IMR-90 (cell line): Measurements from ENCODE around the gene TP53TG5. TPM values are rescaled to one million over a fixed set of nuclear protein-coding genes. Genes with fewer than 3 reads are reported as not detected.

Experiments used
- ATAC-seq: fragments of 200-7000 bp; cut with Tn5 transposase; 2 replicates; pipeline ENCODE4 v1.9.1; 2020; ENCODE audit warnings: low read depth, mild to moderate bottlenecking, moderate library complexity
- BruUV-seq: library from RNA; stranded (reverse); fragments of 400-500 nt; replicated peaks from 2 replicates; lab custom pipeline; 2021; lab: Mats Ljungman, UMichigan
- CTCF ChIA-PET: fragments of 300-600 bp; formaldehyde crosslinking; extraction: SDS; loops from one replicate; lab custom pipeline; 2021; ENCODE audit warnings: antibody characterized with exemption; lab: Yijun Ruan, JAX
- POLR2A ChIA-PET: fragments of 300-600 bp; sonication (Branson Sonifier 250); formaldehyde crosslinking; loops from one replicate; lab custom pipeline; 2022; ENCODE audit warnings: antibody characterized with exemption; ENCODE audit not compliant: unreplicated experiment; lab: Charles Lee
- DNase-seq: peaks from one replicate; pipeline ENCODE4 v3.0.0; 2013
- H2AFZ ChIP-seq: replicated peaks from 2 replicates; pipeline ENCODE3; 2013; ENCODE audit warnings: low read length, mild to moderate bottlenecking; ENCODE audit not compliant: poor library complexity
- H2AK5ac ChIP-seq: 2 replicates; pipeline ENCODE4 v1.6.1; 2013; ENCODE audit warnings: low read depth, low read length, inconsistent platforms
- H2AK9ac ChIP-seq: replicated peaks from 2 replicates; pipeline ENCODE3; 2013; ENCODE audit warnings: mild to moderate bottlenecking, low read depth, low read length, moderate library complexity; ENCODE audit not compliant: poor library complexity
- H2BK120ac ChIP-seq: 2 replicates; pipeline ENCODE4 v1.6.1; 2013; ENCODE audit warnings: low read depth, low read length, inconsistent platforms
- H2BK15ac ChIP-seq: 3 replicates; pipeline ENCODE4 v1.6.1; 2013; ENCODE audit warnings: low read depth, low read length, inconsistent platforms
- H2BK20ac ChIP-seq: 2 replicates; pipeline ENCODE4 v1.6.1; 2013; ENCODE audit warnings: low read depth, mild to moderate bottlenecking, inconsistent platforms, low read length, moderate library complexity
- H2BK5ac ChIP-seq: 2 replicates; pipeline ENCODE4 v1.6.1; 2013; ENCODE audit warnings: mild to moderate bottlenecking, low read depth, low read length, inconsistent platforms; ENCODE audit not compliant: poor library complexity, severe bottlenecking
- H3K14ac ChIP-seq: replicated peaks from 2 replicates; pipeline ENCODE4 v1.6.1; 2013; ENCODE audit warnings: low read depth, low read length, inconsistent platforms
- H3K18ac ChIP-seq: 2 replicates; pipeline ENCODE4 v1.6.1; 2013; ENCODE audit warnings: low read depth, low read length, control low read depth
- H3K23ac ChIP-seq: 2 replicates; pipeline ENCODE4 v1.6.1; 2013; ENCODE audit warnings: low read depth, low read length, inconsistent platforms
- H3K27ac ChIP-seq: 2 replicates; pipeline ENCODE4 v1.5.1; 2013; ENCODE audit warnings: mild to moderate bottlenecking, control low read depth, low read length; ENCODE audit not compliant: insufficient read depth
- H3K27me3 ChIP-seq: 2 replicates; pipeline ENCODE4 v1.6.1; 2013; ENCODE audit warnings: low read length; ENCODE audit not compliant: control insufficient read depth, insufficient read depth
- H3K36me3 ChIP-seq: 2 replicates; pipeline ENCODE4 v1.6.1; 2013; ENCODE audit warnings: low read length, mixed read lengths; ENCODE audit not compliant: control insufficient read depth, insufficient read depth
- H3K4ac ChIP-seq: 2 replicates; pipeline ENCODE4 v1.6.1; 2013; ENCODE audit warnings: low read depth, low read length, inconsistent platforms
- H3K4me1 ChIP-seq: 2 replicates; pipeline ENCODE4 v1.6.1; 2013; ENCODE audit warnings: low read length, mixed read lengths; ENCODE audit not compliant: control insufficient read depth, insufficient read depth
- H3K4me2 ChIP-seq: 2 replicates; pipeline ENCODE4 v1.6.1; 2013; ENCODE audit warnings: low read depth, mild to moderate bottlenecking, control low read depth, low read length, moderate library complexity
- H3K4me3 ChIP-seq: 2 replicates; pipeline ENCODE4 v1.5.1; 2013; ENCODE audit warnings: low read depth, mild to moderate bottlenecking, control low read depth, low read length, moderate library complexity; ENCODE audit not compliant: insufficient read depth
- H3K56ac ChIP-seq: 2 replicates; pipeline ENCODE4 v1.6.1; 2013; ENCODE audit warnings: low read length, inconsistent platforms; ENCODE audit not compliant: insufficient read depth; ENCODE audit errors: extremely low read depth
- H3K79me1 ChIP-seq, 2 experiments: 2 replicates each; pipeline ENCODE4 v1.6.1; 2013; ENCODE audit warnings: low read length in 2 of 2, inconsistent platforms in 1 of 2, low read depth in 1 of 2
- H3K9ac ChIP-seq: 2 replicates; pipeline ENCODE4 v1.6.1; 2013; ENCODE audit warnings: low read depth, low read length, control low read depth
- H3K9me1 ChIP-seq: 2 replicates; pipeline ENCODE4 v1.6.1; 2013; ENCODE audit warnings: low read length, inconsistent platforms; ENCODE audit not compliant: insufficient read depth
- H3K9me3 ChIP-seq: 2 replicates; pipeline ENCODE4 v1.6.1; 2013; ENCODE audit warnings: low read length; ENCODE audit not compliant: control insufficient read depth, insufficient read depth
- H4K20me1 ChIP-seq: 2 replicates; pipeline ENCODE4 v1.6.1; 2013; ENCODE audit warnings: low read length, inconsistent platforms; ENCODE audit not compliant: insufficient read depth
- H4K5ac ChIP-seq: 2 replicates; pipeline ENCODE4 v1.6.1; 2013; ENCODE audit warnings: mild to moderate bottlenecking, low read depth, low read length, control low read depth
- H4K8ac ChIP-seq, 2 experiments: 2 replicates each; pipeline ENCODE4 v1.6.1; 2013; ENCODE audit warnings: low read depth in 2 of 2, low read length in 2 of 2, control low read depth in 1 of 2, inconsistent platforms in 1 of 2
- H4K91ac ChIP-seq: 2 replicates; pipeline ENCODE4 v1.6.1; 2013; ENCODE audit warnings: low read depth, low read length, inconsistent platforms; ENCODE audit not compliant: insufficient read depth
- CEBPB ChIP-seq: IDR thresholded peaks from 2 replicates; pipeline ENCODE4 v1.6.1; 2012; ENCODE audit warnings: low read depth, low read length, improper control_type of control experiment
- CTCF ChIP-seq: conservative IDR thresholded peaks from 2 replicates; pipeline ENCODE4 v1.5.1; 2012; ENCODE audit warnings: mild to moderate bottlenecking, low read depth, low read length, improper control_type of control experiment
- RCOR1 ChIP-seq: IDR thresholded peaks from 2 replicates; pipeline ENCODE4 v1.6.1; 2012; ENCODE audit warnings: mild to moderate bottlenecking, low read length, improper control_type of control experiment; ENCODE audit not compliant: insufficient replicate concordance
- USF2 ChIP-seq: fragments of 150-350 bp; IDR thresholded peaks from 2 replicates; pipeline ENCODE4 v1.6.1; 2017; ENCODE audit warnings: mild to moderate bottlenecking, antibody characterized with exemption, low read length, low read depth
- WGBS, 2 experiments: methylation state at CpG; one replicate each; pipeline versions ENCODE4 v1.1.5 to v1.1.7; 2013; ENCODE audit warnings: missing lambda C conversion rate in 2 of 2; ENCODE audit not compliant: insufficient read length in 1 of 2; ENCODE audit errors: extremely low coverage in 2 of 2; 5-methylcytosine and 5-hydroxymethylcytosine counted together
- dilution Hi-C: fragments of 300-500 bp; cut with HindIII; formaldehyde crosslinking; loops from one replicate; pipeline ENCODE4 v1.14.3; 2018; ENCODE audit warnings: low sequenced_read_pairs; ENCODE audit not compliant: unreplicated experiment
- in situ Hi-C: fragments of 300-500 bp; cut with MboI; formaldehyde crosslinking; loops from 3 replicates; pipeline ENCODE4 v1.14.3; 2019; ENCODE audit warnings: low sequenced_read_pairs, inconsistent platforms, mixed read lengths
- intact Hi-C: fragments of 100-400 bp; cut with micrococcal nuclease; formaldehyde crosslinking; loops from 2 replicates; pipeline ENCODE4 v1.10.0; 2022
- polyA plus RNA-seq, 3 experiments: library from polyadenylated mRNA; depleted of rRNA; stranded (reverse); fragments of >200 nt; gene quantifications; 2 replicates each; pipeline ENCODE4 v1.2.3, GENCODE V29; 2012; ENCODE audit warnings: low replicate concordance in 1 of 3
- total RNA-seq: library from RNA; depleted of rRNA; stranded (reverse); fragments of >200 nt; gene quantifications from 2 replicates; pipeline ENCODE4 v1.2.3, GENCODE V29; 2012

The TP53TG5 gene
- total and polyA plus RNA-seq, 2 of the 4 experiments (the other 2 are of a cell fraction), result not detected

GRCh38 chr20:45329497-45330319, 48.4 kb downstream of the TP53TG5 start:
- Histone ChIP-seq H3K79me1 (peaks cover 43 to 63% of the 10 kb centered on the region in 2 experiments), H3K4me3 (no peak overlapping the region), H3K14ac (no peak overlapping the region), H4K20me1 (peaks cover 42% of the 10 kb centered on the region), H3K4ac (no peak overlapping the region), H3K27me3 (no peaks in the 10 kb centered on the region), H3K9ac (no peak overlapping the region), H2AFZ (no peak overlapping the region), H4K5ac (no peak overlapping the region), H3K56ac (no peak overlapping the region), H2BK120ac (no peak overlapping the region), H3K9me3 (no peaks in the 10 kb centered on the region), H4K91ac (no peak overlapping the region), H2AK5ac (no peak overlapping the region), H3K23ac (no peak overlapping the region), H3K4me1 (0 out of 2 replicates have a peak, but pooled peaks cover 1% of the 10 kb centered on the region), H3K4me2 (no peak overlapping the region), H2BK20ac (no peak overlapping the region; the same call in 1 of the 2 replicates), H2BK5ac (no peak overlapping the region), H2AK9ac (peak overlapping the region; percentile 20), H3K9me1 (no peaks in the 10 kb centered on the region; the same call in 1 of the 2 replicates), H4K8ac (no peak overlapping the region), H3K27ac (no peak overlapping the region; the same call in 1 of the 2 replicates), H3K18ac (no peak overlapping the region), H3K36me3 (peaks cover 70% of the 10 kb centered on the region), H2BK15ac (no peak overlapping the region)
- in situ Hi-C loops, result loop anchor here (25.0 kb wide), 1 partner anchor 583 kb away; the partner anchor contains the start of gene PLTP
- ChIA-PET CTCF (no interaction called here), POLR2A (no interaction called here)
- no peak for DNase-seq
- ATAC-seq, result peak; percentile 18; the same call in 1 of the 2 replicates
- dilution Hi-C loops, result no loop called here
- no CpG with 5 or more reads among the region's 7 CpGs for WGBS, 2 experiments
- TF ChIP-seq CEBPB (no peak), USF2 (no peak), RCOR1 (peak; percentile 22), CTCF (0 out of 2 replicates have a peak, but pooled peaks have one; percentile 5)
- no TSS peak for BruUV-seq
- intact Hi-C loops, result no loop called here
